ENCODE results near the gene GABRA6. TPM values are rescaled to one million over a fixed set of nuclear protein-coding genes. Genes with fewer than 3 reads are reported as not detected.

Gene GABRA6
- total RNA-seq, 2 experiments from 2014 or later, result not detected

Other genes with a start within 250 kb of the GABRA6 start
- not detected for gene GABRB2, start 139.0 kb upstream of the GABRA6 start, total RNA-seq
- gene GABRA1, start 162.4 kb downstream of the GABRA6 start, total RNA-seq, result not detected